GM19455 (cell line): Measurements from ENCODE around the gene VPS11.
A peak's percentile ranks its signal among the peaks of the same experiment; 100 is the strongest.

Experiments
- ATAC-seq: cut with Tn5 transposase; IDR thresholded peaks from one replicate; pipeline ENCODE4 v1.9.1; 2021; ENCODE audit not compliant: unreplicated experiment

Gene VPS11

GRCh38 chr11:119120639-119121007, 53.0 kb downstream of the VPS11 start:
- no peak for ATAC-seq

GRCh38 chr11:119121008-119121810, 53.6 kb downstream of the VPS11 start, which contains the start of gene HINFP:
TSS of gene HINFP (plus strand) at chr11:119121580. CDS start at chr11:119126945, 5,365 bp downstream.
- ATAC-seq: peak; percentile 94

DNA sequence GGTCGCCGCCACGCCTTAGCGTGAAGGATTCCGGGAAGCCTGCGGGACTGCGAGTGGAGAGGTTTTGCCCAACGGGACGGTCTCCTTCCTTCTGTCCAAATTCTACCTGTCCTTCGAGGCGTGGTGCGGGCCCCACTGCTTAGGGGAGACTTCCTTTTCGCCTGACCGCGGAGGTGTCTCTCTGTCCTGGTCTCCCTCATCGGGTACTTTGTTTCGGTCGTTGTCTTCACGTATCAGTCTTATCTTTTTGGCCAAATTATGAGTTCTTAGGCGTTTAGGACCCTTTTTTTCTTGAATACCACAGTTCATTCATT, 54.1 kb downstream of the VPS11 start:
- ATAC-seq: peak; percentile 5

- ATAC-seq: no peak
Measured at GRCh38 chr11:119125821-119126220, 58.2 kb downstream of the VPS11 start.

GRCh38 chr11:119126675-119127268, 59.2 kb downstream of the VPS11 start:
- no peak for ATAC-seq

GRCh38 chr11:119130662-119131061, 63.0 kb downstream of the VPS11 start:
- no peak for ATAC-seq
